ENCODE measurements around the gene CDC37. TPM values are rescaled to one million over a fixed set of nuclear protein-coding genes. Genes with fewer than 3 reads are reported as not detected.

CDC37 gene
- total RNA-seq, 1 donor from 2014 or later = 332 TPM

DNA sequence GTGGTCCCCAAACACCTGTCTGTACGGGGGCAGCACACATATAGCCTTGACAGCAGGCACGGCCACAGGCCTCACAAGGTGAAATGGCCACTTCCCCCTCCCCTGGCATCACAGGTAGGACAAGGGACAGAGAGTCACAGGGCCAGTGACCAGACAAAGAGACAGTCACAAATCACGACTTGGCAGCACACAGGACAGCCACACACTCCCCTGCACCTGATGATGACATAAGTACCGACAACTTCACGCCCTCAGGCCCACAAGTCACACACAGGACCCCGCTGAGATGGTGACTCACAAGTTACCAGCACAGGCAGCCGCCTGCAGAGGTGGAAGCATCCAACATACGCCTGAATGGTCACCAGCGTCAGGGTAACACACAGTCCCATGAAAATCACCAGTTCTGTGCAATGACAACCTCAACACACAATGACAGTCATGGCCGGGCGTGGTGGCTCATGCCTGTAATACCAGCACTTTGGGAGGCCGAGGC, 39.5 kb downstream of the CDC37 start:
- no peak for DNase-seq (ENCODE audit: extremely low read depth, low read depth, low spot score)

DNA sequence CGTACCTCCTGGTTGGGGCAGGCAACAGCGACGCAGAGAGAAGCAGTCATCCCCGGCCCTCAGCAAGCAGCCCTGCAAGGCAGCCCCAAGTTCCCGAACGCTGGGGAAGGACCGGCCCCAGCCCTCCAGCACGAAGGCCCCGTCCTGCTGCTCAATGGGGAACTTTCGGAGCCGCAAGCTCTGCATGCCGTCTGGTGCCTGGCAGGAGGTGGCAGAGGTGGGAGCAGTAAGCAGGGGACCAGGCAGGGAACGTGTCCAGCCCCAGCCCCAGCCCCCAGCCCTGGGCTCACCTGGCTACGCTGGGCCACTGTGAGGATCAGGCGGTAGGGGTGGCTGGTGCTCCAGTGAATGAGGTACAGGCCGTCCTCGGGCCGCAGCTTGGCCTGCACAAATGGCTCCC, 41.1 kb downstream of the CDC37 start:
- no peak for DNase-seq (ENCODE audit: extremely low read depth, low read depth, low spot score)

DNA sequence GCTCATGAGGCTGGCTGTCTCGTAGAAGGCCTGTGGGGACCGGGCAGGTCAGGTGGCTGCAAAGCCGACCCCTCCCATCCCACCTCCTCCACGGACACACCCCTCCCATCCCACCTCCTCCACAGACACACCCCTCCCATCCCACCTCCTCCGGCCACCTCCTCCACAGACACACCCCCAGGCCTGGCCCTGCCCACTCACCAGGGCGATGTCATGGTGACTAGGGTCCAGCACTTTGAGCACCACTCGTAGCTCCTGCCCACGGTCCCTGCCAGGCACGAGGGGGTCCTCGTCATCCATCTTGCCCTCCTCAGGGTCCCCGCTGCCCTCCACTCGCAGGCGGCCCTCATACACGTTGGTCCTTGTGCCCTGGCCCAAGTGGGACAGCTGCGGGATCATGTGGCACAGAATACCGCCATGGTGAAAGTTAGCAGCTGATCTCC, 41.8 kb downstream of the CDC37 start:
- DNase-seq (ENCODE audit: extremely low read depth, low read depth, low spot score) = no peak

DNA sequence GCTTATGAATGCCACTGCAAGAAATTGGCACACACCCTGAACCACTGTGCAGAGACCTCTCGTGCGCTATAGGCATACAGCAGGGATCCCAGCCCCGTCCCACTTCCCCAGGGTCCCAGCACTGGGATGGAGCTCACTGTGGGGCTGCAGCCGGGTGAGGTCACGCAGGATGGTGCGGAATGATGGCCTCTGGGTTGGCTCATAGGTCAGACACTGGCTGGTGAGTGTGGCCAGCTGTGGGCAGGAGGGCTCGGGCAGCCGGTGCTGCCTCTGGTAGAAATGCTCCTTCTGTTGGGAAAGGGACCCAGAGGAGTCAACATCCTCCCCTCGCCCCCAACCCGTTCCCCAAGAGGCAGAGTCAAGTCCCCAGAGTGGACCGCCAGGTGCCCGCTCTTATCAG, 46.9 kb downstream of the CDC37 start:
- DNase-seq (ENCODE audit: extremely low read depth, low read depth, low spot score) = no peak

DNA sequence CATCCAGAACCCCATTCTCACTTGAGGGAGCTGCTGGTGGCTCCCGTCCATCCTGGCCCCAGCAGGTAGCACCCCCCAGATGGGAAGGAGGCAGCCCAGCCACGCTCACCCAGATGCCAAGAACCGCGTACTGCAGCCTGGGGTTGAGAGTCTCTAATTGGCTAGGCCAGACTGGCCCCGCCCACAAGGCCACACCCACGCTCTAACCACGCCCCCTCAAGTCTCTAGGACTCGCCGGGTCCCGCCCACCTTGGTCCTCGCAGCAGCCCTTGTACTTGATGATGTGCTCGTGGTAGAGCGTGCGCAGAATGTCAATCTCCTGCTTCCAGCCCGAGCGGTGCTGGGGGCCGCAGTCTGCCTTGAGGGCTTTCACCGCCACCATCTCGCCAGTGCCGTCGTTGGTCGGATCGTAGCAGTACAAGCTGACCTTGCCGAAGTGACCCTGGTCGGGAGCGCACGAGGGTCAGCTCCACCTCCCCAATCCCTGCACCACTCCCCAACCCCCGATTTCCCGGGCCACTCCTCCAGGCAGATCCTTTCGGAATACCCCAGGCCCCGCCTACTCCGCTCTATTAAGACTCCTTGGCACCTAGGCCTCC, 49.5 kb downstream of the CDC37 start:
- no peak for DNase-seq (ENCODE audit: extremely low read depth, low read depth, low spot score)

DNA sequence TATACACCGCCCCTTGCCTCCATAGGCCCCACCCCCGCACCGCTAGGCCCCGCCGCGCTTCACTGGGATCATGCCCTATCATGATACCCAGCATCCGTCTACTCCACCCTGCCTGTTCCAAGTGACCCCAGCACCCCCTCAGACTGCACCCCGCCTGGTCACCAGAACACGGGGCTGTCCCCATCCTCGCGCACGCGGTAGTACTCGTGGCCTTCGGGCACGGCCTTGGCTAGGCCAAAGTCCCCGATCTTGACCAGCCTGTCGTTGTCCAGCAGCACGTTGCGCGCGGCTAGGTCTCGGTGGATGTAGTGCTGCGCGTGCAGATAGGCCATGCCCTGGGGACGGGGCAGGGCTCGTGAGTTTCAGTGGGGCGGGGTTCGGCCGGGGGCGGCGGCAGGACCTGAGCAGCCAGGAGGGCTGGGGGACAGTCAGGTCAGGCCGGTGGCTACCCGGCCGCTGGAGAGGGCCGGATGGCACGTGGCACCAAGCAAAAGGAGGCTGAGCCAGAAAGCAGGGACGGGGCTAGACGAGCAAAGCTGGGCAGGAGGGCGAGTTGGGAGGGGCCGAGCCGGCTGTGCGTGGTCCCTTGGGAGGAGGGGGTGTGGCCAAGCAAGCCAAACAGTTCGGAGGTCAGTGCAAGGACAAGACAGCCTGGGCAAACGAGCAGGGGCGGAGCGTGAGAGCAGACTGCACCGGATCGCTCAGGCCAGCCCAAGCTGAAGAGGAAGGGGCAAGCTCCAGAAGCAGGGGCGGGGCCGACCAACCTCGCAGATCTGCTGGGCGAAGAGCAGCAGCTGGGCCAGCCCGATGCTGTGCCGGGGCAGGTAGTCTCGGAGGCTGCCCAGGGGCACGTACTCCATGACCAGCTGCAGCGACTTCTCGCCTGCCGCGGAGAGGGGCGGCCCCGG, 50.3 kb downstream of the CDC37 start:
- DNase-seq (ENCODE audit: extremely low read depth, low read depth, low spot score) = no peak

DNA sequence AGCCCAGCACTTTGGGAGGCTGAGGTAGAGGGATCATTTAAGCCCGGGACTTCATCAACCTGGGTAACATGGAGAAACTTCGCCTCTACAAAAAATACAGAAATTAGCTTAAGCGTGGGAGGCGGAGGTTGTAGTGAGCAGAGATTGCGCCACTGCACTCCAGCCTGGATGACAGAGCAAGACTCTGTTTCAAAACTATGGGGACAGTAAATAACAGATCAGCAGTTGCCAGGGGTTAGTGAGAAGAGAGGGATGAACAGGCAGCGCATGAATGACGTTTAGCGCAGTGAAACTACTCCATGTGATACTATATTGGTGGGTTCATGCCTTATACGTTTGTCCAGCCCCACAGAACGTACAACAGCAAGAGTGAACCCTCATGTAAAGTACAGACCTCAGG, 56.8 kb downstream of the CDC37 start:
- no peak for DNase-seq (ENCODE audit: extremely low read depth, low read depth, low spot score)

DNA sequence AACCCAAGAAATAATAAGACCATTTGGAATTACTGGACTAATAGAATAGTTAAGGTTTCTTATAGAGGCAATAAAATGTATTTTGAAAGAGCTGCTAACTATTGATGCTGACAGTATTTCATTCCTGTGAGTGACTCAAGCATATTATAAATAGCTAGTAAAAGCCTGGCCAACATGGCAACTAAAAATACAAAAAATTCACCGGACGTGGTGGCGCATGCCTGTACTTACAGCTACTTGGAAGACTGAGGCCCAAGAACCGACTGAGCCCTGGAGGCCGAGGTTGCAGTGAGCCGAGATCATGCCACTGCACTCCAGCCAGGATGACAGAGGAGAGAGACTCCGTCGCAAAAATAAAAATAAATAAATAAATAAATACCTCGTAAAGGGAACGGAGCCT, 58.6 kb downstream of the CDC37 start:
- no peak for DNase-seq (ENCODE audit: extremely low read depth, low read depth, low spot score)

DNA sequence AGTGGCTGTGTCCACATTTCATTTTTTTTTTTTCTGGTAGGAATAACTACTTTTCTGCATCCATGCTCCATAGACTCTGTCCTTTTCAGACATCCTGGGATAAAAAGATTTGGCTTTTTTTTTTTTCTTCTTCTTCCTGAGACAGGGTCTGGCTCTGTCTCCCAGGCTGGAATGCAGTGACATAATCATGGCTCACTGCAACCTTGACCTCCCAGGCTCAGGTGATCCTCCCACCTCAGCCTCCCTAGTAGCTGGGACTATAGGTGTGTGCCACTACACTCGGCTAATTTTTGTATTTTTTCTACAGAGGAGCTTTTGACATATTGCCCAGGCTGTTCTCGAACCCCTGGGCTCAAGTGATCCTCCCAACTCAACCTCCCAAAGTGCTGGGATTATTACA, 59.8 kb downstream of the CDC37 start:
- no peak for DNase-seq (ENCODE audit: extremely low read depth, low read depth, low spot score)

Other genes starting within 250 kb of the CDC37 start
- 40.0 and 83.9 TPM in 2 replicates for gene DNMT1, start 208.6 kb downstream of the CDC37 start, total RNA-seq
- gene S1PR2, start 172.2 kb downstream of the CDC37 start, total RNA-seq = 1.8 and 3.4 TPM in 2 replicates
- gene MRPL4, start 151.3 kb downstream of the CDC37 start, total RNA-seq = 68.0 and 68.1 TPM in 2 replicates
- gene ICAM1, start 132.4 kb downstream of the CDC37 start, total RNA-seq = 139 and 564 TPM in 2 replicates
- 1.8 TPM in 1 of 2 replicates, not detected in the other for gene ICAM4, start 116.6 kb downstream of the CDC37 start, total RNA-seq
- gene ICAM5, start 113.6 kb downstream of the CDC37 start, total RNA-seq = 0.06 TPM in 1 of 2 replicates, not detected in the other
- gene ZGLP1, start 93.7 kb downstream of the CDC37 start, total RNA-seq = 0.39 and 1.3 TPM in 2 replicates
- gene FDX2, start 87.5 kb downstream of the CDC37 start, total RNA-seq = 19.0 and 20.8 TPM in 2 replicates
- gene RAVER1, start 70.0 kb downstream of the CDC37 start, total RNA-seq = 37.4 and 68.2 TPM in 2 replicates
- gene ICAM3, start 63.9 kb downstream of the CDC37 start, total RNA-seq = 9.3 and 11.3 TPM in 2 replicates
- 83.1 and 178 TPM in 2 replicates for gene TYK2, start 23.0 kb downstream of the CDC37 start, total RNA-seq
- 4.8 and 5.3 TPM in 2 replicates for gene PDE4A, start 17.0 kb upstream of the CDC37 start, total RNA-seq
- 69.9 and 70.4 TPM in 2 replicates for gene KEAP1, start 99.8 kb upstream of the CDC37 start, total RNA-seq
- 0.88 TPM in 1 of 2 replicates, not detected in the other for gene S1PR5, start 113.9 kb upstream of the CDC37 start, total RNA-seq
- 18.9 and 28.4 TPM in 2 replicates for gene ATG4D, start 140.4 kb upstream of the CDC37 start, total RNA-seq
- gene KRI1, start 162.5 kb upstream of the CDC37 start, total RNA-seq = 7.7 and 16.2 TPM in 2 replicates
- 1.6 and 4.8 TPM in 2 replicates for gene CDKN2D, start 165.4 kb upstream of the CDC37 start, total RNA-seq
- gene AP1M2, start 183.8 kb upstream of the CDC37 start, total RNA-seq = 1.4 and 3.0 TPM in 2 replicates
- gene SLC44A2, start 222.0 kb upstream of the CDC37 start, total RNA-seq = 92.2 and 129 TPM in 2 replicates

Data from glomerular endothelial cell (primary cell).